Right lobe of liver (tissue), 6 donors: ENCODE data around the gene OPCML. TPM values are rescaled to one million over a fixed set of nuclear protein-coding genes. Genes with fewer than 3 reads are reported as not detected.

Experiments
- ATAC-seq, 4 donors: fragments of 200-7000 bp; cut with Tn5 transposase; one replicate each; pipeline ENCODE4 v1.9.1; 2020; ENCODE audit warnings: mild to moderate bottlenecking in 4 of 4, moderate library complexity in 4 of 4
- DNase-seq, 3 donors: peaks; one replicate each; pipeline ENCODE4 v3.0.0-alpha.2; 2020
- H3K27ac ChIP-seq, 3 donors: fragments of 200-600 bp; one replicate each; pipeline ENCODE4 v1.8.0; 2022
- H3K27me3 ChIP-seq, 2 donors: fragments of 200-600 bp; one replicate each; pipeline ENCODE4 v1.8.0; 2022
- H3K36me3 ChIP-seq, 4 donors: fragments of 200-600 bp; sonication (generic) in 1 of 4; one replicate each; pipeline versions ENCODE4 v1.5.1 to v1.8.0; 2017 to 2022; ENCODE audit warnings: control low read depth in 1 of 4
- H3K4me1 ChIP-seq, 4 donors: fragments of 200-600 bp; sonication (generic) in 1 of 4; one replicate each; pipeline versions ENCODE4 v1.5.1 to v1.8.0; 2017 to 2022; ENCODE audit warnings: control low read depth in 1 of 4
- H3K4me3 ChIP-seq, 3 donors: fragments of 200-600 bp; one replicate each; pipeline ENCODE4 v1.8.0; 2022
- H3K9me3 ChIP-seq, 4 donors: fragments of 200-600 bp; sonication (generic) in 1 of 4; one replicate each; pipeline versions ENCODE4 v1.5.1 to v1.8.0; 2017 to 2022; ENCODE audit warnings: control low read depth in 1 of 4
- POLR2A ChIP-seq: fragments of 450-650 bp; IDR thresholded peaks from one replicate; pipeline ENCODE4 v1.6.1; 2017; ENCODE audit warnings: antibody characterized with exemption, mild to moderate bottlenecking
- WGBS: methylation state at CpG from one replicate; pipeline ENCODE4 v1.1.6; 2018; ENCODE audit warnings: low coverage, low lambda C conversion rate; ENCODE audit not compliant: insufficient coverage; ENCODE audit errors: missing lambda C conversion rate; 5-methylcytosine and 5-hydroxymethylcytosine counted together
- intact Hi-C, 2 donors: fragments of 100-400 bp; cut with DNase I; formaldehyde crosslinking; loops; one replicate each; pipeline versions ENCODE4 v1.11.2 to v1.14.1; 2022
- total RNA-seq, 6 experiments: library from RNA; depleted of rRNA in 2 of 6; stranded (reverse); fragments of >200 nt in 2 of 6; fragmentation: NEBNext Ultra II Directional in 3 of 6; extraction: Animal tissue kit (Norgen Biotek cat#: 25700) in 3 of 6; gene quantifications; one replicate each; pipeline versions ENCODE4 v1.1.0 to v1.2.4, GENCODE V29; 2016 to 2023
- TF ChIP-seq, protein P1 (sequence below), 4 donors: fragments of 200-600 bp in 3 of 4; fragments of 450-650 bp in 1 of 4; IDR thresholded peaks; one replicate each; pipeline versions ENCODE4 v1.5.1 to v1.8.0; 2016 to 2022; ENCODE audit warnings: antibody characterized with exemption in 4 of 4, mild to moderate bottlenecking in 2 of 4
- donor health status: DM: no; HTN: yes; CAD: no.
- donor health status: DM: no; HTN: no; CAD: no.
- donor health status: DM: no; HTN: no; CAD: no.
- donor health status: DM: no; HTN: yes; CAD: no.
- donor health status: DM: no; HTN: yes; CAD: no.

OPCML gene
- total RNA-seq, 6 experiments from 2014 or later: 0.11 TPM; not detected in 5

DNA sequence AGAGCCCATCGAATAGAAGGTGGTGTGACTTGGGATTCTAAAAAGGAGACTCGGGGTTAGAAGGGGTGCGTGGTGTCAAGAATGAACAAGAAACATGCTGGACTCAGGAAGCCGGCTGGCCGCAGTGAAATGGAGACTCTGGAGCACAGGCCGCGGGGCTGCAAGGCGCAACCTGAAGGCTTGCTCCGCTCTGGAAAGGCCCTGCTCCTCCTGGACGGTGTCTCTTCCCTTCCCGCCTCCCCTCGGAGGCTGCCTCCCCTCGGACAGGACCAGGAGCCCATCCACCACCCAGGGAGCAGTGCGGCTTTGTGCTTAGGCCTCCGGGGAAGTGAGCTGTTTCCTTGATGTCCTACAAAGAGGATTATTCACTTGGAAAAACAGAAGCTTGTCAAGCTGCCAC, 170.1 kb downstream of the OPCML start:
- Histone ChIP-seq H3K27me3 (no peaks in the 10 kb centered on the region), H3K4me1 (no peaks in the 10 kb centered on the region), H3K4me3 (no peak overlapping the region), H3K27ac (no peak overlapping the region), H3K36me3 (no peaks in the 10 kb centered on the region), H3K9me3 (no peaks in the 10 kb centered on the region)
- TF ChIP-seq, protein P1, sequence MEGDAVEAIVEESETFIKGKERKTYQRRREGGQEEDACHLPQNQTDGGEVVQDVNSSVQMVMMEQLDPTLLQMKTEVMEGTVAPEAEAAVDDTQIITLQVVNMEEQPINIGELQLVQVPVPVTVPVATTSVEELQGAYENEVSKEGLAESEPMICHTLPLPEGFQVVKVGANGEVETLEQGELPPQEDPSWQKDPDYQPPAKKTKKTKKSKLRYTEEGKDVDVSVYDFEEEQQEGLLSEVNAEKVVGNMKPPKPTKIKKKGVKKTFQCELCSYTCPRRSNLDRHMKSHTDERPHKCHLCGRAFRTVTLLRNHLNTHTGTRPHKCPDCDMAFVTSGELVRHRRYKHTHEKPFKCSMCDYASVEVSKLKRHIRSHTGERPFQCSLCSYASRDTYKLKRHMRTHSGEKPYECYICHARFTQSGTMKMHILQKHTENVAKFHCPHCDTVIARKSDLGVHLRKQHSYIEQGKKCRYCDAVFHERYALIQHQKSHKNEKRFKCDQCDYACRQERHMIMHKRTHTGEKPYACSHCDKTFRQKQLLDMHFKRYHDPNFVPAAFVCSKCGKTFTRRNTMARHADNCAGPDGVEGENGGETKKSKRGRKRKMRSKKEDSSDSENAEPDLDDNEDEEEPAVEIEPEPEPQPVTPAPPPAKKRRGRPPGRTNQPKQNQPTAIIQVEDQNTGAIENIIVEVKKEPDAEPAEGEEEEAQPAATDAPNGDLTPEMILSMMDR (IDR thresholded peaks at IDR 0.05): no peak
- no peak for TF ChIP-seq POLR2A
- DNase-seq (no peak), ATAC-seq (peak in 1 of 4 donors; percentile 19)
- 57% methylated on average over 8 of the region's 15 CpGs for WGBS
- intact Hi-C loops: no loop called here

DNA sequence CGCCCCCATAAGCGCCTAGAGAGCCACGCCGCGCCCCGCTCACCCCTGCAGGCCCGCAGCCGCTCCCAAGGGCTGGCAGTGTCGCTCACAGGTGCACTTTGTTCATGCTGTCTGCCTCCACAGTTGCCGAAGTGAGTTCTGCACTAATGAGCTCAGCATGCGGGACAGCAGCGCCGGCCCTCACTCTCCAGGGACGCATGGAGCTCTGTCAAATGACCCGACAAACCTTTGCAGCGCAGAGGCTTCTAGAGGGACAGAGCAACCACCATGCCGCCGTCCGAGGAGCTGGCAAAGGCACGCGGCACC, 170.7 kb downstream of the OPCML start:
- H3K27me3 ChIP-seq: no peaks in the 10 kb centered on the region
- intact Hi-C loops: no loop called here
- no peak for ATAC-seq

DNA sequence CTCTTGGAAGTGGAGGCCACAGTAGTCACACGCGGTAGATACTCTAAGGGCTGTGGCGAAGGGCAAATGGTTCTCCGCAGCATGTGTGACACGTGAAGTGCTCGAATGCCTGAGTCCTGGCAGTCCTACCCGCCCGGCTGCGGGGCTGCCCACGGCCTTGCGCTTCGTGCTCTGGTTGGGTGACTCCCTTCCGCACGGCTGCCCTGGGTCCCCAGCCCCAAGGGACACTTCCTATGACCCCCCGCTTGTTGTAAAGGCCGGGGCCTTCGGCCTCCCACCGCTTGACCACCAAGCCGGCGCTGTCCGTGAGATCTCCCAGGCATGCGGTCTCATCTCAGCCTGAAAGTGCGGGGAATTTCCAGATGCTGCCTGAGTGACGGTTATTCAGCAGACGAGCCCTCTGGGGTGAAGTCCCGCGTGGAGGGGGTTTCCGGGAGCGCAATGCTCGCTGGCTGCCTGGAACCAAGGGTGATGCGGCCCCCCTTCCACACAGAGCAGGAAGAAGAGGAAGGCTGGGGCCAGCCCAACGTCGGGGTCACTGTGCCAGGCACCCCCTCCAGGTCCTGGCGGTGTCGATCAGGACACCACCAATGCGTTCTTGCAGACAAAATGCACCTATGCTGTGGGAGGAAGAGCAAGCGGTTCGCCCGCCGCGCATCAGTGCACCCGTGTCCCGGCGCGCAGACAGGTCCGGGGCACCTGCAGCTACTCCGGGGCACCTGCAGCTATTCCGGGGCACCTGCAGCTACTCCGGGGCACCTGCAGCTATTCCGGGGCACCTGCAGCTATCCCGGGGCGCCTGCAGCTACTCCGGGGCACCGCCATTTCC, 171.2 kb downstream of the OPCML start:
- 92% methylated on average over 8 of the region's 54 CpGs for WGBS
- intact Hi-C loops: no loop called here
- Histone ChIP-seq H3K27me3 (no peaks in the 10 kb centered on the region), H3K4me3 (no peak overlapping the region), H3K9me3 (no peaks in the 10 kb centered on the region), H3K27ac (no peak overlapping the region), H3K4me1 (no peaks in the 10 kb centered on the region), H3K36me3 (no peaks in the 10 kb centered on the region)
- no peak for DNase-seq
- TF ChIP-seq, protein P1 (IDR thresholded peaks at IDR 0.05): no peak
- TF ChIP-seq POLR2A: no peak
- ATAC-seq: peak in 1 of 4 donors; percentile 24

More for the DNA sequence above, 170.7 kb downstream of the OPCML start:
- Histone ChIP-seq H3K9me3 (no peaks in the 10 kb centered on the region), H3K4me3 (no peak overlapping the region), H3K36me3 (no peaks in the 10 kb centered on the region), H3K4me1 (no peaks in the 10 kb centered on the region), H3K27ac (no peak overlapping the region)
- TF ChIP-seq, protein P1 (IDR thresholded peaks at IDR 0.05): no peak
- TF ChIP-seq POLR2A: no peak
- DNase-seq: no peak
- WGBS: 80% methylated on average over 1 of the region's 21 CpGs

DNA sequence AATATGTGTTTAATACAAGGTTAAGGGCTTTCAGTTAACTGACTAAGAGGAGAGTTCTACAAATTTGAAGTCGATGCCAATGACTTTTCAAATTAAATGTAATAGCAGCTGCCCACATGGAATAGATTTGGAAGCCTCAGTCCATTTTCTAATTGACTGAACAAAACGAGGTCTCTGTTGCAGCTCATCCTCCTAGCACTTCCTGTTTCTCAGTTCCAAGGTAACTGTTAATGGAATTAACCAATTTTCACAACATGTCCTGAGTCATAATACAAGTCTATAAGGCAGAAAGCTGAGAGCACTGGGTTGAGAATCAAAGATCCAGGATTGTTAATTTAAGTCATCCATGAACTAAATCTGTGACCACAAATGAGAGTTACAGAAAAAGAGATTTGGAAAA, 177.2 kb downstream of the OPCML start:
- Histone ChIP-seq H3K4me1 (no peaks in the 10 kb centered on the region), H3K27me3 (no peaks in the 10 kb centered on the region), H3K4me3 (no peak overlapping the region), H3K9me3 (no peaks in the 10 kb centered on the region), H3K27ac (no peak overlapping the region), H3K36me3 (no peaks in the 10 kb centered on the region)
- intact Hi-C loops: no loop called here
- no peak for TF ChIP-seq POLR2A
- TF ChIP-seq, protein P1 (IDR thresholded peaks at IDR 0.05): no peak
- DNase-seq (no peak), ATAC-seq (no peak)
- 31% methylated on average over 2 of the region's 2 CpGs for WGBS
